ENCODE data around the gene LRRC49. TPM values are rescaled to one million over a fixed set of nuclear protein-coding genes. Genes with fewer than 3 reads are reported as not detected.

Gene LRRC49
- 13.0 and 18.1 TPM in 2 replicates for total RNA-seq

GRCh38 chr15:70892002-70892911 lies at the start of gene LRRC49, which contains the start of gene THAP10:
Gene LRRC49 (plus strand): TSS chr15:70892826. CDS start chr15:70892895, 69 bp downstream.
Gene THAP10 (minus strand): TSS chr15:70892433. CDS start chr15:70892272, 161 bp downstream.
- Histone ChIP-seq H3K36me3 (ENCODE audit: insufficient read depth, low read length) (no peaks in the 10 kb centered on the region), H3K4me2 (ENCODE audit: insufficient read depth, low read length) (peak within 1 kb of the TSS; percentile 90), H3K4me3 (ENCODE audit: insufficient read depth, low read length) (peak within 1 kb of the TSS; percentile 78), H4K20me1 (ENCODE audit: insufficient read depth, low read length) (no peaks in the 10 kb centered on the region), H3K9me3 (ENCODE audit: low read depth, low read length) (no peaks in the 10 kb centered on the region), H3K27ac (ENCODE audit: low read depth, low read length) (peak within 1 kb of the TSS; percentile 87), H2AFZ (ENCODE audit: low read length) (peak within 1 kb of the TSS; percentile 95), H3K27me3 (ENCODE audit: insufficient read depth, low read length) (no peaks in the 10 kb centered on the region), H3K4me1 (ENCODE audit: insufficient read depth, low read length) (peaks cover 12% of the 10 kb centered on the region), H3K79me2 (ENCODE audit: insufficient read depth, low read length) (peaks cover 20% of the 10 kb centered on the region)
- no peak for TF ChIP-seq CTCF (IDR thresholded peaks at IDR 0.05; ENCODE audit: extremely low read depth, low read depth, low read length)
- peak; percentile 91 for DNase-seq (ENCODE audit: insufficient read length, low spot score, missing footprints)

DNA sequence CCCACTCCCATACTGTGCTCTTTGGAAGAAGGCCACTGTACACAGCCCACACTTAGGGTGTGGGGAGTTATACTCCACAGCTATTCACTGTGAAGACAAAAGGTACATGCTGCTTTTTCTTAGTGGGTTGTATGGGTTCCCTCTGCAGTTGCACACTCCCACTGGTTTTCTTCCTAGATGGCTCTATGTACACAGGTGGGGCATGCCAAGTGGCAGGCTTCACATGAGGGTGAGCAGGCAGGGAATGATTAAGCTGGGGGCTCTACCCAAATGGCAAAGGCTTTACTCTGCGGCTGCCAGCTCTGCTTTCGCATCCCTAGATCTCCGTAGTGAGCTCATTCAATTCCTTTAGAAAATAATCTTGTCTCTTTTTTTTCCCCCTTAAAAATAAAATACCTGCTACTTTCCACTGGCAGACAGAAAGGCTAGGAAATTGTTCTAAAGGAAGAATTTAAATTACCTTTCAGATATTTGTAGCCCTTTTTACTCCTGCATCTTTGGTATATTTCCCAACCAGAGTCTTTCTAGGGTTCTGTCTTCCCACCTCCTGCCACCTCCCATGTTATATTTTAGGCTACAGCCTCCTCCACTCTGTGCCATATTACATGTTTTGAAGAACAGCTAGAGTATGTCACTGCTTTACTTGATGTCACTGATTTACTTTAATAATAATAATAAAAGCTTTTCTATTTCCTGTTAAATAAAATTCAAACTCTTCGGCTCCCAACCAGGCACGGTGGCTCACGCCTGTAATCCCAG lies 46.8 kb upstream of the LRRC49 start:
- Histone ChIP-seq H3K27me3 (ENCODE audit: insufficient read depth, low read length) (no peaks in the 10 kb centered on the region), H3K27ac (ENCODE audit: low read depth, low read length) (no peak overlapping the region), H3K9me3 (ENCODE audit: low read depth, low read length) (no peaks in the 10 kb centered on the region), H3K4me3 (ENCODE audit: insufficient read depth, low read length) (no peak overlapping the region), H3K79me2 (ENCODE audit: insufficient read depth, low read length) (peaks cover 72% of the 10 kb centered on the region), H3K4me1 (ENCODE audit: insufficient read depth, low read length) (peaks cover 3% of the 10 kb centered on the region), H3K36me3 (ENCODE audit: insufficient read depth, low read length) (peaks cover 7% of the 10 kb centered on the region), H2AFZ (ENCODE audit: low read length) (no peak overlapping the region), H4K20me1 (ENCODE audit: insufficient read depth, low read length) (peaks cover 10% of the 10 kb centered on the region), H3K4me2 (ENCODE audit: insufficient read depth, low read length) (no peak overlapping the region)
- no peak for DNase-seq (ENCODE audit: insufficient read length, low spot score, missing footprints)
- TF ChIP-seq CTCF (IDR thresholded peaks at IDR 0.05; ENCODE audit: extremely low read depth, low read depth, low read length): no peak

DNA sequence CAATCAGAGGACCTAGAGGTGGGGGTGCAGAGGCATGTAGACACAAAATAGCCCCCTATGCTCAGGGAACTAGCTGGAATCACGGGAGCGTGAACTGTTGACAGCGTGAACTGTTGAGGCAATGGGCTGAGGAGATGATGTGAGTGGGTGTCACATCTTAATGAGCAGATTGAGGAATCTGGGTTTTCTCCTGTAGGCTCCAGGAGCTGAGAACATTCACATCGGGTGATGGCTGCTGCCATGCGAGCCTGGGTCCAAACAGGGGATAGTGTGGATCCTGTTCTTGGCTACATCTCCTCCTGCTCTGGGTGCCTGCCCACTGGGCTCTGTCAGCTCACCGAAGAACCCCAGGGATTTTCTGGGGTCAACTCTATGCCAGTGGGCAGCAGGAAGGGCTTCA lies 40.7 kb upstream of the LRRC49 start:
- Histone ChIP-seq H2AFZ (ENCODE audit: low read length) (no peak overlapping the region), H3K9me3 (ENCODE audit: low read depth, low read length) (no peaks in the 10 kb centered on the region), H3K4me2 (ENCODE audit: insufficient read depth, low read length) (peak overlapping the region; percentile 93), H4K20me1 (ENCODE audit: insufficient read depth, low read length) (peaks cover 17% of the 10 kb centered on the region), H3K4me3 (ENCODE audit: insufficient read depth, low read length) (peak overlapping the region; percentile 97), H3K79me2 (ENCODE audit: insufficient read depth, low read length) (peaks cover 57% of the 10 kb centered on the region), H3K4me1 (ENCODE audit: insufficient read depth, low read length) (peaks cover 49% of the 10 kb centered on the region), H3K27ac (ENCODE audit: low read depth, low read length) (peak overlapping the region; percentile 97), H3K27me3 (ENCODE audit: insufficient read depth, low read length) (no peaks in the 10 kb centered on the region), H3K36me3 (ENCODE audit: insufficient read depth, low read length) (peaks cover 19% of the 10 kb centered on the region)
- TF ChIP-seq CTCF (IDR thresholded peaks at IDR 0.05; ENCODE audit: extremely low read depth, low read depth, low read length): no peak
- DNase-seq (ENCODE audit: insufficient read length, low spot score, missing footprints): no peak

All from osteoblast (primary cell).